HepG2 (cell line): ENCODE results near the gene KIAA1549. TPM values are rescaled to one million over a fixed set of nuclear protein-coding genes. Genes with fewer than 3 reads are reported as not detected.

ENCODE experiments used
- ARNT ChIP-seq: fragments of 450-650 bp; IDR thresholded peaks from 2 replicates; pipeline ENCODE4 v1.6.1; 2017
- CREB1 ChIP-seq, 2 experiments: fragments of 450-650 bp in 1 of 2; IDR thresholded peaks; 2 replicates each; pipeline ENCODE4 v1.6.1; 2016 to 2017; ENCODE audit warnings: control low read depth in 1 of 2, mild to moderate bottlenecking in 1 of 2, missing compliant biosample characterization in 1 of 2, missing genetic modification characterization in 1 of 2
- CTCF ChIP-seq: sonication (generic); formaldehyde crosslinking; IDR thresholded peaks from 2 replicates; pipeline ENCODE4 v1.5.0; 2020; ENCODE audit warnings: mild to moderate bottlenecking, missing genetic modification reagents, moderate library complexity
- KDM1A ChIP-seq: IDR thresholded peaks from 2 replicates; pipeline ENCODE4 v1.6.1; 2016; ENCODE audit warnings: missing compliant biosample characterization
- LCORL ChIP-seq, 2 experiments: fragments of 450-650 bp in 1 of 2; sonication (generic) in 1 of 2; formaldehyde crosslinking in 1 of 2; IDR thresholded peaks; 2 replicates each; pipeline versions ENCODE4 v1.5.0 to v1.6.1; 2017 to 2020; ENCODE audit warnings: antibody characterized with exemption in 1 of 2, missing genetic modification reagents in 1 of 2
- MXD3 ChIP-seq: IDR thresholded peaks from 2 replicates; pipeline ENCODE4 v1.6.1; 2016; ENCODE audit warnings: mild to moderate bottlenecking, missing biosample characterization, missing genetic modification reagents
- MXD4 ChIP-seq: IDR thresholded peaks from 2 replicates; pipeline ENCODE4 v1.6.1; 2016; ENCODE audit warnings: mild to moderate bottlenecking, missing biosample characterization, missing genetic modification reagents
- PAXIP1 ChIP-seq: sonication (generic); formaldehyde crosslinking; conservative IDR thresholded peaks from 2 replicates; pipeline ENCODE4 v1.4.0; 2020; ENCODE audit warnings: mild to moderate bottlenecking, missing genetic modification reagents, moderate library complexity
- POGK ChIP-seq: sonication (generic); formaldehyde crosslinking; conservative IDR thresholded peaks from 2 replicates; pipeline ENCODE4 v1.8.0; 2022; ENCODE audit warnings: mild to moderate bottlenecking, moderate library complexity, missing genetic modification reagents
- PRMT3 ChIP-seq: sonication (generic); formaldehyde crosslinking; IDR thresholded peaks from 2 replicates; pipeline ENCODE4 v1.8.1; 2022; ENCODE audit warnings: low read depth, mild to moderate bottlenecking, moderate library complexity, missing genetic modification reagents, borderline replicate concordance
- SATB2 ChIP-seq: sonication (generic); formaldehyde crosslinking; IDR thresholded peaks from 2 replicates; pipeline ENCODE4 v1.5.0; 2020; ENCODE audit warnings: missing genetic modification reagents
- TCF7 ChIP-seq: sonication (generic); IDR thresholded peaks from 2 replicates; pipeline ENCODE4 v1.6.1; 2016; ENCODE audit warnings: antibody characterized with exemption, low read depth
- ZBTB38 ChIP-seq: sonication (generic); formaldehyde crosslinking; IDR thresholded peaks from 2 replicates; pipeline ENCODE4 v1.5.1; 2020; ENCODE audit warnings: mild to moderate bottlenecking, missing genetic modification reagents
- ZBTB42 ChIP-seq: sonication (generic); formaldehyde crosslinking; IDR thresholded peaks from 2 replicates; pipeline ENCODE4 v1.5.0; 2020; ENCODE audit warnings: mild to moderate bottlenecking, missing genetic modification reagents
- ZBTB7A ChIP-seq: sonication (generic); formaldehyde crosslinking; IDR thresholded peaks from 2 replicates; pipeline ENCODE4 v1.8.0; 2022; ENCODE audit warnings: mild to moderate bottlenecking, missing genetic modification reagents
- ZNF235 ChIP-seq: sonication (generic); formaldehyde crosslinking; IDR thresholded peaks from 2 replicates; pipeline ENCODE4 v1.8.1; 2023; ENCODE audit warnings: mild to moderate bottlenecking, missing genetic modification reagents, borderline replicate concordance
- ZNF33B ChIP-seq: sonication (generic); formaldehyde crosslinking; IDR thresholded peaks from 2 replicates; pipeline ENCODE4 v1.5.1; 2020; ENCODE audit warnings: mild to moderate bottlenecking, missing genetic modification reagents
- ZNF552 ChIP-seq: sonication (generic); formaldehyde crosslinking; IDR thresholded peaks from 2 replicates; pipeline ENCODE4 v1.9.0; 2022; ENCODE audit warnings: missing genetic modification reagents, mild to moderate bottlenecking, borderline replicate concordance
- ZNF619 ChIP-seq: sonication (generic); formaldehyde crosslinking; IDR thresholded peaks from 2 replicates; pipeline ENCODE4 v1.4.0; 2020; ENCODE audit warnings: mild to moderate bottlenecking, missing genetic modification reagents
- ZSCAN29 ChIP-seq: sonication (generic); formaldehyde crosslinking; conservative IDR thresholded peaks from 2 replicates; pipeline ENCODE4 v1.4.0; 2020; ENCODE audit warnings: mild to moderate bottlenecking, missing genetic modification reagents
- polyA plus RNA-seq, 8 experiments: library from polyadenylated mRNA; depleted of rRNA in 3 of 8; stranded (reverse) in 7 of 8; unstranded in 1 of 8; fragments of >200 nt; fragmentation: Illumina TruSeq in 4 of 8; extraction: Trizol in 4 of 8; gene quantifications; 2 replicates each; pipeline versions ENCODE4 v1.2.1 to v1.2.3, GENCODE V29; 2011 to 2016; ENCODE audit warnings: low read depth in 4 of 8, missing spikeins in 1 of 8, mixed read lengths in 1 of 8; ENCODE audit not compliant: insufficient read depth in 1 of 8
- total RNA-seq, 5 experiments: library from RNA; depleted of rRNA; stranded (reverse); fragments of >200 nt; fragmentation: Illumina TruSeq; extraction: Trizol; gene quantifications; 2 replicates each; pipeline ENCODE4 v1.2.3, GENCODE V29; 2016; ENCODE audit warnings: low read depth in 1 of 5

Gene KIAA1549
- total and polyA plus RNA-seq, 2 of the 13 experiments (the other 11 are each of a cell fraction or from before 2014, with no cell fraction given), result 1.1 to 1.8 TPM

GRCh38 chr7:138890499-138891445 lies 90.4 kb downstream of the KIAA1549 start (continued):
- peak; percentile 69 for TF ChIP-seq PAXIP1 (CRISPR knock-in tag)
- peak; percentile 22; the same call in 1 of the 2 replicates for TF ChIP-seq CTCF (CRISPR knock-in tag)
- TF ChIP-seq POGK (CRISPR knock-in tag), result 0 out of 2 replicates have a peak, but pooled peaks have one; percentile 23
- no peak for TF ChIP-seq ZNF552 (CRISPR knock-in tag)
- no peak for TF ChIP-seq KDM1A (CRISPR knock-in tag)
- TF ChIP-seq ZBTB42 (CRISPR knock-in tag), result no peak
- TF ChIP-seq CREB1 (IDR thresholded peaks at IDR 0.05), result no peak
- no peak for TF ChIP-seq CREB1 (CRISPR knock-in tag; IDR thresholded peaks at IDR 0.05)
- TF ChIP-seq LCORL (IDR thresholded peaks at IDR 0.05), result no peak
- TF ChIP-seq LCORL (CRISPR knock-in tag; IDR thresholded peaks at IDR 0.05), result no peak; the same call in 1 of the 2 replicates
- TF ChIP-seq ZNF33B, result no peak
- no peak for TF ChIP-seq PRMT3
- no peak for TF ChIP-seq MXD4 (CRISPR knock-in tag)
- TF ChIP-seq ZNF619 (CRISPR knock-in tag), result no peak
- no peak for TF ChIP-seq SATB2
- no peak for TF ChIP-seq TCF7
- TF ChIP-seq ZBTB7A, result no peak
- no peak for TF ChIP-seq ZSCAN29 (CRISPR knock-in tag)
- TF ChIP-seq MXD3, result no peak; the same call in 1 of the 2 replicates
- TF ChIP-seq ZNF235 (CRISPR knock-in tag), result no peak
- no peak for TF ChIP-seq ZBTB38 (CRISPR knock-in tag)
- TF ChIP-seq ARNT, result no peak
